NB4 (cell line): ENCODE data around the gene CAMK2D.

Experiments
- DNase-seq: peaks from one replicate; pipeline ENCODE4 v3.0.0; 2010; ENCODE audit warnings: low read depth
- H3K4me3 ChIP-seq: one replicate; pipeline ENCODE4 v1.5.1; 2011; ENCODE audit warnings: mild to moderate bottlenecking, low read depth, low read length, moderate library complexity
- CTCF ChIP-seq: IDR thresholded peaks from one replicate; pipeline ENCODE4 v1.5.1; 2012; ENCODE audit warnings: low read depth, low read length
- MAX ChIP-seq: IDR thresholded peaks from 2 replicates; pipeline ENCODE4 v1.6.1; 2011; ENCODE audit warnings: low read depth, low read length
- MYC ChIP-seq: IDR thresholded peaks from 2 replicates; pipeline ENCODE4 v1.6.1; 2011; ENCODE audit warnings: low read depth, low read length
- POLR2A ChIP-seq: IDR thresholded peaks from 2 replicates; pipeline ENCODE4 v1.6.1; 2011; ENCODE audit warnings: mild to moderate bottlenecking; ENCODE audit not compliant: insufficient read length; ENCODE audit errors: extremely low read depth

Gene CAMK2D

GRCh38 chr4:113550510-113550909, 211.0 kb downstream of the CAMK2D start:
- H3K4me3 ChIP-seq = no peak overlapping the region
- TF ChIP-seq CTCF (no peak), MAX (no peak), MYC (no peak), POLR2A (no peak)
- no peak for DNase-seq

GRCh38 chr4:113548303-113548702, 213.2 kb downstream of the CAMK2D start:
- no peak for TF ChIP-seq MYC
- no peak for TF ChIP-seq POLR2A
- TF ChIP-seq CTCF = no peak
- no peak for TF ChIP-seq MAX
- DNase-seq = no peak
- no peak overlapping the region for H3K4me3 ChIP-seq

GRCh38 chr4:113547487-113548042, 214.0 kb downstream of the CAMK2D start:
- no peak overlapping the region for H3K4me3 ChIP-seq
- DNase-seq = peak; percentile 91
- TF ChIP-seq MYC (no peak), CTCF (peak; percentile 89)

- TF ChIP-seq MAX = no peak
- no peak for TF ChIP-seq POLR2A
- no peak for TF ChIP-seq CTCF
- TF ChIP-seq MYC = no peak
Observed at GRCh38 chr4:113541933-113542332, 219.6 kb downstream of the CAMK2D start.

GRCh38 chr4:113540859-113541258, 220.7 kb downstream of the CAMK2D start:
- TF ChIP-seq MAX (no peak), CTCF (no peak), MYC (no peak), POLR2A (no peak)
- DNase-seq = no peak
- H3K4me3 ChIP-seq = no peak overlapping the region

More at GRCh38 chr4:113541933-113542332, 219.6 kb downstream of the CAMK2D start:
- H3K4me3 ChIP-seq = no peak overlapping the region
- no peak for DNase-seq

- TF ChIP-seq POLR2A (no peak), CTCF (no peak), MYC (no peak)
- DNase-seq = no peak
- H3K4me3 ChIP-seq = no peak overlapping the region
Observed at GRCh38 chr4:113539408-113539807, 222.1 kb downstream of the CAMK2D start.
